HG03045 (cell line): ENCODE results near the gene CACNA2D1.
"Not testable (repeated sequence)": the region's sequence is repeated elsewhere in the genome, so short reads cannot be mapped to it uniquely, and the experiment has no call there.

Experiments used
- ATAC-seq: cut with Tn5 transposase; IDR thresholded peaks from one replicate; pipeline ENCODE4 v1.9.1; 2021; ENCODE audit warnings: mild to moderate bottlenecking, moderate library complexity; ENCODE audit not compliant: unreplicated experiment

CACNA2D1 gene

DNA sequence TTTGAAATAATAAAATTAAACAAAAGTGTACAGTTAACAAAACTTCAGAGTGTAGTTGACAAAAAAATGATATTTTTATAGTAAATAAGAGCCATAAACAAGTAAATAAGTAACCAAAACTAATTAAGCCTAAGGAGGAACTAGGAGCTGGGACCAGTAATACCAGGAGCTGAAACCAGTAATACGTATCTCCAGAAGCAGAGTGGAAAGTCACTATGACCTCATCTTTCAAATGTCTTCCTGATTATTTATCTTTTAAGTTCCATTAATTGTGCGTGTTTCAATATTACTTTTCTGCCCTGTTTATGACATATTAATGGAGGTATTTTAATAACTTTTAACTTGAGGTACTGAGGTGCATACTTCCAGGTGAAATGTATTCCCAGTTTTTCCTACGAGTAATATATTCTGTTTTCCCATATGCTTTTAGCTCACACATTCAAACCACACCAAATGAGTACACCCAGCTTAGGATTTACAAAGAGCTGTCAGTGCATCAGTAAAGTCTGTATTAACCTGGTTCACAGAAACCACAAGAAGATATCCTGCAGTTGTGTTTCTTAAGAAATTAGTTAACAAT, 390.0 kb downstream of the CACNA2D1 start:
- ATAC-seq, result no peak

DNA sequence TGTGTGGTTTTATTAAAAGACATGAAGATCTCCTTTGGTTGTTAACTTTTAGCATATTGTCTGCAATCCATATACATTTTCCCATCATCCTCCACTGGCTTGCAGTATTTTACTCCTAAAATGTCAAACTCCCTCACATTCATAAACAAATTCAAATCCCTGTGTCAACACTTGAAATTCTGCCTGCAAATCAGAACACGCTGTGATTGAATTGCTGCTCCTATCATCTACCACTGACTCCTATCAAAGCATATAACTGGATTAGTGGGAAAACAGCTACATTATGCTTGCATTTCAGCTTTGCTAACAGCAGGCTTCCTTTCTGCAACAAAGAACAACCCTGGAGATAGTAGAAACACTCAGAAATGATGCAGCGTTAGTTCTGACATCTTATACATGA, 392.0 kb downstream of the CACNA2D1 start:
- no peak for ATAC-seq

DNA sequence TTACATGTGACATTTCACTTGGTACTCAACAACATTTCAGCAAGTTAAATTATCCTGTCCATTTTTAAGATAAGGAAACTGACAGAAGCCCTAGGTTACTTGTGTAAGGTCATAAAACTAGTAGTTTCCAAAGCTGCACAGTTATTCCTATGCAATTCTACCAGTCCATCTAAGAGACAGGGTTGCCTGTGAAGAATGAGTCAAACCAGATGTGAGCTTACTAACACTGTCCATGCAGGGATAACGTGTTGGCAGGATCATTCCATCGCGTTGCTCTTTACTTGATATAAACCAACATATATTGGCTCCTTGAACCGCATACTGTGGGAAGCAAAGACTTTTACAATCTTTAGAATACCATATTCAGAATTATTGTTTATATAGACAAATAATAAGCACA, 392.8 kb downstream of the CACNA2D1 start:
- no peak for ATAC-seq

DNA sequence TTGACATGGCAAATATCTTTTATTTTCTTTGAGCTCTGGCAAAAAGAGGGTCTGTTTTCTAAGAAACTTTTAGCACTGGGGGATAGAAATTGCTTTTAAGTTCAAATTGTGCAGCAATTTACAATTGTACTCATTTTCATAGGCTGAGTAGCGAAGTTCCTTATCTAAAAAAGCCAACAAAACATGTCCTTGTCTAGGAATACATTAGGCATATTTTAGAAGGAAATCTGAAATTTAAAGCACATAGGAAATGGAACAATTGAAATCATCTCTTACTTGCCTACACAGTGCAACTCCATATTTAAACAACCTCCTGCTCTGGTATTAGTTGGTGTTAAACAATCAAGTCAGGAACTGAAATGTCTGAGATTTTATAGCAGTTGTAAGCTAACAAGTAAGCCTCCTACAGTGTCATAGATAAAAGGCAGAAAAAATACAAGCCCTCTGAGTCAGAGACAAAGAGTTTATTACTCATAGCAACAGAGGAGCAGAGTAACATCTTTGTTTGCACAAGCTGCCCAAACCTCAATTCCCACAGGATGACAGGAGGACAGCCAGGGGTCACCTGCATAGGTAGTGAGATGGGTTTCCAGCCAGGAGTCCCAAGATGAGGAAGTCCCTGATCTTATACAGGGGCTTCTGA, 393.6 kb downstream of the CACNA2D1 start:
- ATAC-seq, result no peak

DNA sequence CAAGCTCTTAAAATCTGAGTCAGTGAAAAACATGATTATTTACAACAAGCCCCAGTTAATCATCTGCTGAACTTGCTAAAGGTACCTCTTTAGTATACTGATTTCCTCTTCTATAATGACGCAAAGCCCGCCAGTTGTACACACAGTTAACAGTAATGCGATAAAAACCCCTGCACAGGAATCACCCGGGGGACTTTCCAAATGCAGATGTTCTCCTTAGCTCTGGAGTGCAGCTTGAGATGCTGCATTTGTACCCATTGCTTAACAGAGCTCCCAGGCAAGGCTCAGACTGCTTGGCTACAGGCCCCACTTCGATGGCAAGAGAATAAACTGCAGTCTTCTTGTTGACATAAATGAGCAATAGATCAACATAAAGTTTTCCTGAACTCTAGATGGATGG, 394.1 kb downstream of the CACNA2D1 start:
- no peak for ATAC-seq

DNA sequence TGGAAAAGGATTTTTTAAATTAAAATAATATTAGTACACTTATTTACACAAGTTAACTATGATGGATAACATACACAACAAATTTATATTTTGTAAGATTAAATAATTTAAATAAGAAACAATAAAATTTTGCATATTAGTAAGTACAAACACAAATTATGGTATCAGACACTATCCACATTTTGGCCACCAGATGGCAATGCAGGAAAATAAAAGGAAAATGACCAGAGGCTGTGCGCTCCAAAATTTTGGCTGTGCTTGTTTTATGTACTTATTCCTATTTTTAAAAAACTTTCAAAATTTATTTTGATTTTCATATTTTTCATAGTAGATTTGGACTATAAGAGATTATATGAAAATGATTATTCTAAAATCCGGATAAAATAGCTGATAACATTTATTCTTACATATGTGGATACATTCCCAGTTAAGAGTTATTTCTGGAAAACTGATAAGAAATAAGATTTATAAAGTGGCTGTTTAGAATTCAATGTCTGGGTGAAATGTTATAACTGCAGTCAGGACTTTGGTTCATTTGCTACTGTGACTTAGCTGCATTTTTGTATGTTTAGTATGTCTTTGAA, 399.0 kb downstream of the CACNA2D1 start:
- peak; percentile 55 for ATAC-seq

DNA sequence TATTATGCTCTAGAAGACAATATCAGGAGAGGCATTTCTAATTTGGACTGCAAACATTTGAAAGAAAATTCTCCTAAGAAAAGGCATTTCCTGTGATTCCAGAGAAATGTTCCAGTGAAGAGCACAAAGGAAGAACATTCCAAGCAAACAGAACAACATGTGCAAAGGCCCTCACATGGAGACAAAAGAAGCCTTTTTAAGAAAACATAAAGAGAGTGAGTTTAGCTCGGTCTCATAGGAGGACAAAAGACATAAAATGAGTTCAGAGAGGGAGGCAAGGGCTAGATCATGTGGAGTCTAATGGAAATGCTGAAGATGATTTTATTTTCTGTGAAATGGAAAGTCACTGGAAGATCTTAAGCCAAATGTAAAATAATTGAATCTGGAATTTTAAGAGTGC, 404.0 kb downstream of the CACNA2D1 start:
- no peak for ATAC-seq

DNA sequence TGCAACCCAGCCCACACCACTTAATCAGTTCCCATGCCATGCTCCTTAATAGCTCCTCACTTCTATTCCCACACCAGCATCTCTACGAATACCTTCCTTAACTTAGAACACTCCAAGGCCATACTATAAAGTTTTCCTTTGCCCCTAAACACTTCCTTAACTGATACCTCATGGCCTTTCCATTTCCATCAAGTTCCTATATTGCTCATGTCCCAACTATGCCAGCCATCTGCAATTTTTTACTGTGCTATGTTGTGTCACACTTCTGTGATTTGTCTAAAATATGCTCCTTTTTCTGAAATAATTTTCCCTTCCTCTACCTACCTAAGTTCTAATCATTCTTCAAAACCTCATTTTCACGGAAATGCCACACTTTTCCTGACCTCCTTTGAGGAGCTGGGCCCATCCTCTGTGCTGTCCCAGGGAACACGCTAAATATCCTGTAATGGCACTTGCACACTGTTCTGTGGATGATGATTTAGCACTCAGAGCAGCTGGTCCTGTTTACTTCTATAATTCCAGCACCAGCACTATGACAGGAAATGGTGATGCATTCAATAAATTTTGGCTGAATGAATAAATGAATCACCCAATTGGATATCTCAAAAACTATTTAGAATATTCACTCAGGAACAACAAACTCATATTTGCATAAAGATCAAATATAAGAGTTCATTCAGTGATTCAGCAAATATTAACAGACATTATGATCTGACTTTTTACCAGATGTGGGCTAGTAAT, 407.3 kb downstream of the CACNA2D1 start:
- no peak for ATAC-seq

DNA sequence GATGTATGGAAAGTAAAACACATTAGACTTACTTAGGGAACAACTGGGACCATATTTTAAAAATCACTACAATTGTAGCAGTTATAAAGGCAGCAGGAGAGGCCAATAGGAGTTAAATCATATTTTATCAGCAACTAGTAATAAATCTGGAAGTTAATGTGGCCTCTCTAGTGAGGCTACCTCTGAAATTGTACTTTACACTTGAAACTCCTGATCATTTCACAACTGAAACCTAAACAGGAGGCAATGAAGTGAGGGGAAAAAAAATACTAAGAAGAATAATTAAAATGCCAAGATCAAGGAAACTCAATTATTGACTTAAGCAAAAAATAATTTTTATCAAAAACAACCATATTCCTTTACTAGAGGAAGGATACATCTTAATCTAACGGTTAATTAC, 408.1 kb downstream of the CACNA2D1 start:
- no peak for ATAC-seq

DNA sequence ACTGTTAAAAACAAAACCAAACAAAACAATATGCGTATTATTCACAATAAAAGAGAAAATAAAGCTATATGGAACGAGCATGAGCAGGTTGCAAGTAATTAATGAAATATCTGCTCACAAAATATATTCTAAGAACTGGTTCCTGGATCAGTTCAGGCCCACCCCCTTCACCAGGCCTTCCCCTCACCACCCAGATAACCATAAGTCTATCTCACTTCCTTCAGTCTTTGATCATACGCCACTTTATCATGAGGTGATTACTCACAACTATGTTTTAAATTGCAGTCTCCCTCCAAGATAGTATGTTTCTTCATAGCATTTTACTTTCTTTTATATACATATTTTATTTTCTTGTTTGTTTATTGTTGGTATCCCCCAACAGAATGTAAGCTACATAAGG, 410.7 kb downstream of the CACNA2D1 start:
- no peak for ATAC-seq

DNA sequence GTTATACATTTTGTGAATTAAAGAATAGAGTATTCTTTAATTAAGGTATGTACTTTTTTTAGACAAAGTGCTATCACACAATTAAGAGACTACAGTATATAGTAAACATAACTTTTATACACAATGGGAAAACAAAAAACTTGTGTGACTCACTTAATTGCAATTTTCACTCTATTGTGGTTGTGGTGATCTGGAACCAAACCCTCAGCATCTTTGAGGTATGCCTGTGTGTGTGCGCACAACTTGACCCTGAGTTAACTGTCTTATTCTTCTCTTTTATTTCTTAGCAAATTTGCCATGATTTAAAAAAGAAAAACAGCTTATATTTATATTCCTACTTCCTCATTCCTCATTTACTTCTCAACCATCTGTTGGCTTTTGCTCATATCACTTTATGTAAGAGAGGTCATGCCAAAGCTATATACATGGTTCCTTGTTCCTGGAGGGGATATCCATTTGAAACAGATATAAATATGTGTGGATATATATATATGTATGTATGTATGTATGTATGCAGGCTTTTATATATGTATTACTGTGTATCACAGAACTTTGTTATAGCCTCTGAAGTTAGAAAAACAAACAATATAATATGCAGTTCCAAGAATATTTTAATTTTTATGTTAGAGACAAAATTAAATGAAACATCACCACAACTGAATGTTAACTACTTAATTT, 414.2 kb downstream of the CACNA2D1 start:
- ATAC-seq, result no peak

DNA sequence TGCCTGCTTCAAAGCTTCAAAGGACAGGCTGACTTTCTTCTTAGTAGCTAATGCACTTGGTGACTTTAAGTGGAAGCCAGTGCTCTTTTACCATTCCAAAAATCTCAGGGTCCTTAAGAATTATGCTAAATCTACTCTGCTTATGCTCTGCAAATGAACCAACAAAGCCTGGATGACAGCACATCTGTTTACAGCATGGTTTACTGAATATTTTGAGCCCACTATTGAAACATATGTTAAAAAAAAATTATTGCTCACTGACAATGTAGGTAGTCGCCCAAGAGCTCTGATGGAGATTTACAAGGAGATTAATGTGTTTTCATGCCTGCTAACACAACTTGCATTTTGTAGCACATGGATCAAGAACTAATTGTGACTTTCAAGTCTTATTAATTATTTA, 415.5 kb downstream of the CACNA2D1 start:
- no peak for ATAC-seq

DNA sequence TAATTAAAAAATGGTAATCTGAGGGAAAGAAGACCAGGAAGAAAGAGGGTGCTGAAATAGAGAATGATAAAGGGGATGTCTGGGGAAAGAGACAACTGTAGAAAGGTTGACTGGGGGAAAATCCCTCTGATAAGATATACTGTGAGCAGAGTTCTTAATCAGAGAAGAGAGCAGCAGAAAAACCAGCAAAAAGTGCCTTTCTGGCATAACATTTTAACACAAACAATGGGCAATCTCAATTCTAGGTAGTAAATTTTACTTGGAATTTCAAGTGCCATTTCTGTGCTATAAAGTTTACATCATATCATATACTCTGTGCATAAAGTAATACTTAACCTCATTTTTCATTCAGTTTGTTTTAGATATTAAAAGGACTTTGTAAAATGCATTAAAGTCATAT, 421.9 kb downstream of the CACNA2D1 start:
- no peak for ATAC-seq

DNA sequence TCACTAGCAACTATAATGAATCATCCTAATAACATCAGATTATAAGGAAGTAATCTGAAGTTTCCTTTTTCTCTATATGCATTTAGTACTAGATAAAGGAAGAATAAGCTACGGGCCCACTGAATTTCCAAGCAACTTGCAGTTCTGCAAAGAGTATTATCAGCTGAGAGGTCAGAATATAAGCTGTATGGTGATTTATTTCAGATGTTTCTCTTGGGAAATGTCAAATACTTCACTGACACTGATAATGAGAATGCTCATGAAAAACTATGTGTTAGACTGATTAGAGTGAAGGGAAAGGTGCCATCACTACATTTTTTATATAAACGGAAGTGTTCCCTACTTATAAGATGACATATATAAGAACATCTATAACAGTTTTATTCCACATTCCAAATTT, 422.5 kb downstream of the CACNA2D1 start:
- ATAC-seq, result no peak

DNA sequence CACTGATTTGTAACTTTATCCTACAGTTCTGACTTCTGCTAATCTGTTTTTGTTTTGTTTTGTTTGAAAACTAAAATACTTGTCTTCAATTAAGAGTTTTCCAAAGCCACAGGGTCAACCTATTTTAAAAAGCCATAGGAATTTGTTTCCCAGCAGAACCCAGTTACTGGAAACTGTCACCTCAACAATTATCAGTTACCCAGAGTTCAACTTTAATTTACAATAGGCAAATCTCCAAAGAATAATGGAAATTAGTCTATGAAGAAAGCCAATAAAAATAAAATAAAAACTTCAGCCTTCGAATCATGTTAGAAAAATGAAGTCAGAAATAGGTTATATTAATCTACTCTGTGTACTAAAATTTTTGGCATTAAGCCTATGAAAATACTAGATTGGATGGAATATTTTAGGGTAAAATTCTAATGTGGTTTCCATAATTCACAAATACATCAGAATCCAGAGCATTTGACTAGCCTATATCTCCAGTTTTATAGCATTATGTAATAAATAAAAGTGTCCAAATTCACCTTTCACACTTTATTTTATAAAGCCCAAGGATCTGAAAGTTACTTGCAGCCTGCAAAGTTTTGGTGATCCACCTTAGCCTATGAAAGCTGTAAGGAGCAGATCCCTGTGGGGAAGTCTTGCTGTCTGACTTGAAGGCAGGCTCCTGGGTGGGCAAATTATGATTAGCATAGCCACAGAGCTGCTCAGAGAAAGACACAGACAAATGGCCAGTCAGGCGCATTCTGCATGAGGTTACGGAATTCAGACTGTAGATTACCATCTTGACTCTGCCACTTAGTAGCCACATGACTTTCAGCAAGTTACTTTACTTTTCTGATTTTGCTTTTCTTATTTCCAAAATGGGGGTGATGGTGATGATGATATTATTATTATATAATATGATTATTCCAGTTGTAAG, 423.8 kb downstream of the CACNA2D1 start:
- no peak for ATAC-seq

DNA sequence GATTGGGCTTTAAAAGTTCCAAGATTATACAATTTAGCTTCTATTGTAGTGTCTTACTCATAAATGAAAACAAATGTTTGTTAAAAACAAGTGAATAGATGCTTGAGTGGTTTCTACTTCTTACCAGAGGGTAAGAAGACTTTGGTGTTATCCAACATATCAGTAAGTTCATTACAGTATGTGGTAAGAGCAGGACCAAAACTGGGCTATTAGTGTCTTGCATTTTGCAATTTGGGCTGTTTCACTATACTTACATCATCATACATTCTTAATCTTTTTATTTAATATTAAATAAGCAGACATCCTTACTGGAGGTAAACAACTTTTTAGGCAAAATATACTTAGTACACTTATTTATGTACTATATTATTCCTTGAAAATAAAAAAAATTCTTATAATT, 425.4 kb downstream of the CACNA2D1 start:
- ATAC-seq, result no peak

DNA sequence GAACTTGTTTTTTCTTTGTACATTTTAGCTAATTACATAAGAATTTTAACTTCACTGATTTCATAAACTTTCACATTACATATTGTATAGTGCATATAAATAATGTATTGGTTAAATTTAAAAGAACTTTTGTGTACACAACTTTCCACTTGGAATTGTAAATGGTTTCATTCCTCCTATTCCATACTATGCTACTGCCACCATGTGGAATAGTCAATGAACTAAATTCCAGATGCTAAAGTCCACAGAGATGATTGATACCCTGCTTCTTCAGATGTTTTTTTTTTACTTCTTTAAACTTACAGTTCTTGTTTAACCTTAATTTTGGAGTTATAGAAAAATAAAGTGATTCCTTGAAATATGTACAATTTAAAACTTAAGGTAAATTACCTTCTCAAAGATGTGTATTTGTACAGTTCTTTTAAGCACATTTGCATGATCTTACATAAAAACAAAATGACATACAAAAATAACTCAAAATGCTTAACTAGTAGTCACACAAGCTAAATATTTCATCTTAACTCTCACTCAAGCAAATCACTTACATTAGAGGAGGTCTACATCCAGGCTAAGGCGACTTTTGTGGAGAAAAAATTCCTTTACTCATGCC, 426.1 kb downstream of the CACNA2D1 start:
- ATAC-seq, result no peak

DNA sequence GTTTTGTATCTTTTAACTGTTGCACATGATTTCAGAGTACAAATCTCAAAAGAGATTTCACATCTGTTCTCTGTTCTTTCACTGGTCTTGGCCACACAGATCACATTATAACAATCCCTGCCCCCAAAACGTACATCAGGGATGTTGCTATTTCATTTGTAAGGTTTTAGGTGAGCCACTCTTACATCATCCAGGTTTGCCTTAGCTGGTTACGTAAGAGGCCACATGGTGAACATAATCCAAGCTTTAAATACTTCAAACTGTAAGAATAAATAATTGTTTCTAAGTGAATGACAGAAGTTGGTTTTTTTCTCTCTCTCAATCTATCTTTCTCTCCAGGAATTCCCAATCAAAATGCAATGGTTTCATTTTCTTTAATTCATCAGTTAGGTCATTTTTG, 427.8 kb downstream of the CACNA2D1 start:
- no peak for ATAC-seq

DNA sequence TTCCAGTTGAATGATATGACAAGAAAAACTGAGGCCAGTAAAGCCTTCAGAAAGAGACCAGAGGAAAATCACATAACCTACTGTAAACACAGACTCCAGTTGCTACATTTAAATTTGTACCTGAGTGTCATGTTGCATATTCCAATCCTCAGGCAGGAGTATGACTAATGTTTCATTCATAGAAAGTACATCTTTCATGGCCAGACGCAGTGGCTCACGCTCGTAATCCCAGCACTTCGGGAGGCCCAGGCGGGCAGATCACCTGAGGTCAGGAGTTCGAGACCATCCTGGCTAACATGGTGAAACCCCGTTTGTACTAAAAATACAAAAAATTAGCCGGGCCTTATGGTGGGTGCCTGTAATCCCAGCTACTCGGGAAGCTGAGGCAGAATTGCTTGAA, 429.0 kb downstream of the CACNA2D1 start:
- ATAC-seq, result not testable (repeated sequence)

DNA sequence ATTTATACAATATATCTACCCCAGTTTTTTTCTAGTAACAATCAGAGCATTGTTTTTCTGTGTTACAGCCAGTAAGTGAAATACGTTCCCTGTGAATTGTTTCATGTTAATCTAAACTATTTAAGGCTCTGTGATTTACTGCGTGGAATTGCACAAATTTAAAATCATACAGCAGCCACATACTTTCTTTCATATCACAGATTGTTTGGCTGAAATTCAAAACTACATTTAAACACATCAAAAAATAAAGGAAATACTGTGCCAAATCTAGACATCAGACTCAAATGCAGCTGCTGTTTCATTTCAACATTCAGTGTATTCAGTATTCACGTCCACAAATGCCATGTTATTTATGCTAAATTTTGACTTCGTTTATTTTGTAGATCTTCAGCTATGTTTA, 431.1 kb downstream of the CACNA2D1 start:
- ATAC-seq, result no peak
